B cell (primary cell): ENCODE results near the gene SPATA31A1. TPM values are rescaled to one million over a fixed set of nuclear protein-coding genes. Genes with fewer than 3 reads are reported as not detected.
"Not testable (repeated sequence)": the region's sequence is repeated elsewhere in the genome, so short reads cannot be mapped to it uniquely, and the experiment has no call there.

Experiments
- ATAC-seq: fragments of 200-7000 bp; cut with Tn5 transposase; one replicate; pipeline ENCODE4 v1.10.0; 2021; ENCODE audit warnings: low read depth, mild to moderate bottlenecking, moderate number of reproducible peaks, moderate library complexity
- CTCF ChIA-PET: fragments of 350-600 bp; sonication (Branson Sonifier 250); formaldehyde crosslinking; loops from one replicate; lab custom pipeline; 2021; ENCODE audit warnings: antibody characterized with exemption, inconsistent platforms; lab: Charles Lee
- POLR2A ChIA-PET: fragments of 350-600 bp; sonication (Branson Sonifier 250); formaldehyde crosslinking; loops from one replicate; lab custom pipeline; 2021; ENCODE audit warnings: antibody characterized with exemption; lab: Charles Lee
- DNase-seq: peaks from one replicate; pipeline ENCODE4 v3.0.0; 2013
- H2AFZ ChIP-seq: 2 replicates; pipeline ENCODE4 v1.6.1; 2012; ENCODE audit warnings: mild to moderate bottlenecking, low read depth, low read length; ENCODE audit not compliant: insufficient read depth, poor library complexity, severe bottlenecking
- H3K27ac ChIP-seq, 2 donors: 1 replicate in 1 of 2; 2 replicates in 1 of 2; pipeline ENCODE4 v1.5.1; 2012 to 2013; ENCODE audit warnings: low read length in 2 of 2, mild to moderate bottlenecking in 2 of 2, moderate library complexity in 1 of 2
- H3K27me3 ChIP-seq, 4 experiments: fragments of 200-600 bp in 1 of 4; sonication (generic) in 1 of 4; replicated peaks in 1 of 4; 1 replicate in 2 of 4; 2 replicates in 2 of 4; pipeline versions ENCODE4 v1.6.1 to v1.7.0; 2013 to 2016; ENCODE audit warnings: low read length in 3 of 4, mild to moderate bottlenecking in 2 of 4, mixed read lengths in 1 of 4, moderate library complexity in 1 of 4; ENCODE audit not compliant: insufficient read depth in 4 of 4, control insufficient read depth in 3 of 4; ENCODE audit errors: control extremely low read depth in 1 of 4
- H3K36me3 ChIP-seq, 2 experiments: replicated peaks in 1 of 2; 1 replicate in 1 of 2; 2 replicates in 1 of 2; pipeline versions ENCODE4 v1.6.1 to v1.7.1; 2013; ENCODE audit warnings: low read length in 1 of 2; ENCODE audit not compliant: insufficient read depth in 2 of 2, control insufficient read depth in 1 of 2; ENCODE audit errors: control extremely low read depth in 1 of 2, extremely low read depth in 1 of 2
- H3K4me1 ChIP-seq, 2 donors: fragments of 200-600 bp in 1 of 2; sonication (generic) in 1 of 2; 1 replicate in 1 of 2; 2 replicates in 1 of 2; pipeline versions ENCODE4 v1.5.1 to v1.6.1; 2013 to 2017; ENCODE audit warnings: low read length in 2 of 2; ENCODE audit not compliant: control insufficient read depth in 2 of 2, insufficient read depth in 2 of 2
- H3K4me2 ChIP-seq: replicated peaks from 2 replicates; pipeline ENCODE3; 2012; ENCODE audit warnings: mild to moderate bottlenecking, low read depth, low read length; ENCODE audit not compliant: poor library complexity, severe bottlenecking
- H3K4me3 ChIP-seq, 5 experiments: fragments of 200-600 bp in 1 of 5; sonication (generic) in 1 of 5; 1 replicate in 3 of 5; 2 replicates in 2 of 5; pipeline versions ENCODE4 v1.5.1 to v1.7.0; 2011 to 2016; ENCODE audit warnings: low read length in 4 of 5, mild to moderate bottlenecking in 4 of 5, low read depth in 2 of 5, control low read depth in 1 of 5, moderate library complexity in 1 of 5; ENCODE audit not compliant: insufficient read depth in 1 of 5; ENCODE audit errors: control extremely low read depth in 1 of 5, extremely low read depth in 1 of 5
- H3K79me2 ChIP-seq: fragments of 200-600 bp; sonication (generic); one replicate; pipeline ENCODE4 v1.6.0; 2016; ENCODE audit warnings: low read length; ENCODE audit not compliant: control insufficient read depth, insufficient read depth
- H3K9ac ChIP-seq: fragments of 200-600 bp; sonication (generic); 2 replicates; pipeline ENCODE4 v1.6.1; 2017; ENCODE audit warnings: mild to moderate bottlenecking, low read length, moderate library complexity
- H3K9me3 ChIP-seq, 3 donors: one replicate each; pipeline versions ENCODE4 v1.6.1 to v1.7.1; 2013; ENCODE audit warnings: low read length in 2 of 3; ENCODE audit not compliant: control insufficient read depth in 2 of 3, insufficient read depth in 1 of 3; ENCODE audit errors: control extremely low read depth in 1 of 3
- H4K20me1 ChIP-seq: 2 replicates; pipeline ENCODE4 v1.6.0; 2012; ENCODE audit warnings: mild to moderate bottlenecking, low read length; ENCODE audit not compliant: insufficient read depth, control insufficient read depth, poor library complexity, severe bottlenecking
- H3K27ac Mint-ChIP-seq: one replicate; pipeline ENCODE4 v1.8.0; 2021; ENCODE audit warnings: mixed read lengths
- H3K27me3 Mint-ChIP-seq: one replicate; pipeline ENCODE4 v1.8.0; 2021; ENCODE audit warnings: mixed read lengths
- H3K4me1 Mint-ChIP-seq: one replicate; pipeline ENCODE4 v1.8.0; 2021; ENCODE audit warnings: mixed read lengths
- H3K4me3 Mint-ChIP-seq: one replicate; pipeline ENCODE4 v1.8.0; 2021; ENCODE audit warnings: mixed read lengths
- H3K9me3 Mint-ChIP-seq: one replicate; pipeline ENCODE4 v1.8.0; 2022; ENCODE audit warnings: mixed read lengths; ENCODE audit not compliant: insufficient read depth
- WGBS: methylation state at CpG from one replicate; pipeline ENCODE4 v1.1.5; 2013; ENCODE audit warnings: missing lambda C conversion rate; ENCODE audit not compliant: insufficient coverage; 5-methylcytosine and 5-hydroxymethylcytosine counted together
- intact Hi-C: fragments of 100-400 bp; cut with micrococcal nuclease; formaldehyde crosslinking; loops from one replicate; pipeline ENCODE4 v1.10.0; 2022
- polyA minus RNA-seq: library from RNA; depleted of rRNA, polyadenylated mRNA; stranded (reverse); fragments of >200 nt; gene quantifications from 2 replicates; pipeline ENCODE4 v1.2.3, GENCODE V29; 2012
- polyA plus RNA-seq: library from polyadenylated mRNA; depleted of rRNA; stranded (reverse); fragments of >200 nt; gene quantifications from 2 replicates; pipeline ENCODE4 v1.2.3, GENCODE V29; 2012
- total RNA-seq, 2 donors: library from RNA; stranded (reverse); fragments of 120-200 nt in 1 of 2; gene quantifications; 1 replicate in 1 of 2; 2 replicates in 1 of 2; pipeline versions ENCODE4 v1.2.3 to v1.2.4, GENCODE V29; 2013 to 2022

SPATA31A1 gene
- not detected in 2 replicates for total RNA-seq
- total RNA-seq (2013): not detected
- polyA plus RNA-seq: not detected in 2 replicates
- polyA minus RNA-seq: not detected in 2 replicates

DNA sequence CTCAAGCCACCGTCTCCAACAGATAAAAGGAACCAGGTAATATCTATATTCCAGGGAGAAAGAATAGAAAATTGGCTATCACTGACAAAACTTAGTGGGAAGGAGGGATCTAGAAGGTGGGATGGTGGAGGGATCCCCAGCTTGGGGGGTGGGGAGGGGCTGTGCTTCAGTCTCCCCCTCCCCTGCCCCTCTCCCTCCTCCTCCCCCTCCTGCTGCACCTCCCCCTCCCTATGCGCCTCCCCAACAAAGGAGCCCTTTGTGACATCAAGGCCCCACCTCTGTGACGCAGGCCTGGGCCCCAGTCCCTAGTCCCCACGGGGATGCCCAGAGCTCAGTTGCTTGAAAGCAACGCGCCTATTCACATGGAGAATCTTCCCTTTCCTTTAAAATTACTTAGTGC is at the start of gene SPATA31A1:
Gene SPATA31A1 (plus strand): TSS at position 301 of the 400 bp plus-strand sequence. CDS start 62 bp downstream, at position 363.
- WGBS: no CpG with 5 or more reads among the region's 6 CpGs
- CTCF ChIA-PET, H3K4me3 Mint-ChIP-seq, intact Hi-C loops, H3K4me3 ChIP-seq, H3K27ac Mint-ChIP-seq, H3K27ac ChIP-seq, H3K9me3 Mint-ChIP-seq, H3K27me3 ChIP-seq, H2AFZ ChIP-seq, H3K9me3 ChIP-seq, POLR2A ChIA-PET, H3K9ac ChIP-seq, H3K79me2 ChIP-seq, H4K20me1 ChIP-seq, H3K4me2 ChIP-seq, H3K4me1 ChIP-seq, H3K4me1 Mint-ChIP-seq, H3K36me3 ChIP-seq, H3K27me3 Mint-ChIP-seq, ATAC-seq, DNase-seq: not testable (repeated sequence)

DNA sequence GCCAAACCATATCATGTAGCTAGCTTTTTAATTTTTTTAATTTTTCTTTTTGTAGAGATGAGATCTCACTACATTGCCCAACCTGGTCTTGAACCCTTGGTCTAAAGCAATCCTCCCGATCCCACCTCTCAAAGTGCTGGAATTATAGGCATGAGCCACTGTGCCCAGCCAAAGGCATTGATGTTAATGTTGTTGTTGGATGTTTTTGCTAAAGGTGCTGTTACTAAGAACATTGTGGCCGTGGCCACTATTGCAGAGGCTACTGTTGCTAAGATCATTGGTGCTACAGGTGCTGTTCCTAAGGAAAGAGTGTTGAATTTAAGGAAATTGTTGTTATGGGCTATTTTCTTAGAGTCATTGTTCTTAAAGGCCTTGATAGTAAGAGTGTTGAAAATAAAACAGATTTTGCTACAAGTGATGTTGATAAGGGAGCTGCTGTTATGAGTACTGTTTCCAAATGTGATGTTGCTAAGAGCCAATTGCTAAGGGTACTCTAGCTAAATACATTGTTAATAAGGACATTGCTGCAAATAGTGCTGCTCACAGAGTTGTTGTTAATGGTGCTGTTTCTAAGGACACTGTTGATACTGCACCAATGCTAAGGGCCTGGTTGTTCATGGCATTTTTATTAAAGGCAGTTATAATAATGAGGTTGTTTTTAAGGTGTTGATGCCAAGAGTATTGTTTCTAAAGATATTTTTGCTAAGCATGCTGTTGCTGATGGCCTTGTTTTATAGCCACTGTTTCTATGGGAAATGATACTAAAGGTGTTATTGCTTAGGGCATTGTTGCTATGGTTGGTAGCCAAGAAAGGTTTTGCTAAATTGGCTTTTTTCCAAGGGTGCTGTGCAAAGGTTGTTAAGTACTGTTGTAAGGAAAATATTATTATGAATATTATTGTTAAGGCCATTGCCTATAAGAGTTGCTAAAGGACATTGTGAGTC is 52.1 kb downstream of the SPATA31A1 start:
- intact Hi-C loops, ATAC-seq, CTCF ChIA-PET: not testable (repeated sequence)

DNA sequence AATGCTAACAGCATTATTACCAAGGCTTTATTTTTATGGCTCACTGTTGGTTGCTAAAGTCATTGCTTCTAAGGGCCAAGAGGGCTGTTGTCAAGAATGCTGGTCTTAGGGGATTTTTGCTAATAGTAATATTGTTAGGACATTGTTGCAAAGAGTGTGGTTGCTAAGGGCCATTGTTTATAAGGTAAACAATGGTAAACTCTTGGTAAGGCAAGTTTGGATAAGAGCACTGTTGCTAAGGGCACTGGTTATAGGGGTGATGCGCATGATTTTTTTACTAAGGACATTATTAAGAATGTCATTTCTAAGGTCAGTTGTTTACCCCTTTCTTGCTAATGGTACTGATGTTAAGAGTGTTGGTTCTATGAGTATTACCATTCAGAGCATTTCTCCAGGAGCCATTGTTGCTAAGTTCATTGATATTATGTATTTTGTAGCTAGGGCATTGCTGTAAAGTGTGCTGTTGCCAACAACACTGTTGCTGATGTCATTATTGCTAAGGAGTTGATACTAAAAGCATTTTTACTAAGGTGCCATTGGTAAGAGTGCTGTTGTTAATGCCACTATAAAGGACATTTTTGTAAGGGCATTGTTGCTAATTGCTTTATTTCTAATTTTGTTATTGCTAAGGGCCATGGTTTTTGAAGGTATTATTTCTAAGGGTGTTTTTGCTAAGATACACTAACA is 55.9 kb downstream of the SPATA31A1 start:
- H3K9ac ChIP-seq, H3K9me3 Mint-ChIP-seq, CTCF ChIA-PET, H4K20me1 ChIP-seq, H3K27me3 Mint-ChIP-seq, ATAC-seq, H2AFZ ChIP-seq, H3K4me3 ChIP-seq, H3K9me3 ChIP-seq, H3K79me2 ChIP-seq, H3K4me3 Mint-ChIP-seq, POLR2A ChIA-PET, intact Hi-C loops, H3K27ac ChIP-seq, DNase-seq, H3K27ac Mint-ChIP-seq, H3K4me1 Mint-ChIP-seq, H3K27me3 ChIP-seq, H3K36me3 ChIP-seq, H3K4me2 ChIP-seq, H3K4me1 ChIP-seq: not testable (repeated sequence)
- WGBS: no CpG with 5 or more reads among the region's 1 CpG

More for the DNA sequence above, 52.1 kb downstream of the SPATA31A1 start:
- H4K20me1 ChIP-seq, H3K4me2 ChIP-seq, H3K4me1 Mint-ChIP-seq, H3K79me2 ChIP-seq, DNase-seq, H2AFZ ChIP-seq, H3K27me3 ChIP-seq, H3K4me3 ChIP-seq, H3K4me3 Mint-ChIP-seq, H3K27me3 Mint-ChIP-seq, H3K4me1 ChIP-seq, H3K36me3 ChIP-seq, H3K27ac ChIP-seq, H3K9me3 Mint-ChIP-seq, H3K27ac Mint-ChIP-seq, POLR2A ChIA-PET, H3K9me3 ChIP-seq, H3K9ac ChIP-seq: not testable (repeated sequence)
- WGBS: no CpG with 5 or more reads among the region's 2 CpGs
